Karpas-422 (cell line): ENCODE measurements around the gene FZD8. TPM values are rescaled to one million over a fixed set of nuclear protein-coding genes. Genes with fewer than 3 reads are reported as not detected.

Experiments
- DNase-seq: peaks from one replicate; pipeline ENCODE4 v3.0.0-alpha.2; 2015
- H2AFZ ChIP-seq: fragments of 200-600 bp; sonication (generic); 2 replicates; pipeline ENCODE4 v1.6.1; 2014; ENCODE audit warnings: antibody characterized with exemption, low read length, mixed read lengths
- H3K27ac ChIP-seq: fragments of 200-600 bp; sonication (generic); 2 replicates; pipeline ENCODE4 v1.5.1; 2014; ENCODE audit warnings: mild to moderate bottlenecking, low read length, moderate library complexity
- H3K27me3 ChIP-seq: fragments of 200-600 bp; sonication (generic); 2 replicates; pipeline ENCODE4 v1.6.1; 2014; ENCODE audit warnings: low read length, mixed read lengths
- H3K36me3 ChIP-seq: fragments of 200-600 bp; sonication (generic); 2 replicates; pipeline ENCODE4 v1.6.1; 2014; ENCODE audit warnings: low read length, mixed read lengths; ENCODE audit not compliant: insufficient read depth
- H3K4me1 ChIP-seq: fragments of 200-600 bp; sonication (generic); 2 replicates; pipeline ENCODE4 v1.6.1; 2014; ENCODE audit warnings: mild to moderate bottlenecking, low read length, mixed read lengths
- H3K4me2 ChIP-seq: fragments of 200-600 bp; sonication (generic); 2 replicates; pipeline ENCODE4 v1.6.1; 2014; ENCODE audit warnings: low read length, low read depth, mild to moderate bottlenecking; ENCODE audit not compliant: poor library complexity, severe bottlenecking
- H3K4me3 ChIP-seq: fragments of 200-600 bp; sonication (generic); 2 replicates; pipeline ENCODE4 v1.5.1; 2014; ENCODE audit warnings: mild to moderate bottlenecking, antibody characterized with exemption, low read length, mixed read lengths
- H3K79me2 ChIP-seq: fragments of 200-600 bp; sonication (generic); 2 replicates; pipeline ENCODE4 v1.6.1; 2014; ENCODE audit warnings: mild to moderate bottlenecking, low read length, mixed read lengths
- H3K9ac ChIP-seq: fragments of 200-600 bp; sonication (generic); 2 replicates; pipeline ENCODE4 v1.6.0; 2014; ENCODE audit warnings: low read length
- H3K9me2 ChIP-seq: fragments of 200-600 bp; sonication (generic), shearing (Covaris generic); replicated peaks from 2 replicates; pipeline ENCODE4 v1.6.0; 2014; ENCODE audit warnings: mild to moderate bottlenecking, low read length, moderate library complexity; ENCODE audit not compliant: insufficient read depth
- H3K9me3 ChIP-seq: fragments of 300-700, 200-600 bp; sonication (generic); 2 replicates; pipeline ENCODE4 v1.6.1; 2014; ENCODE audit warnings: low read length, mixed read lengths
- H4K20me1 ChIP-seq: fragments of 200-600 bp; sonication (generic); 2 replicates; pipeline ENCODE4 v1.6.1; 2014; ENCODE audit warnings: mild to moderate bottlenecking, antibody characterized with exemption, low read length, low read depth; ENCODE audit not compliant: insufficient read depth
- total RNA-seq: library from RNA; depleted of rRNA; stranded (reverse); fragments of >200 nt; shearing (Covaris generic); gene quantifications from 2 replicates; pipeline ENCODE4 v1.2.3, GENCODE V29; 2014; ENCODE audit warnings: low replicate concordance

FZD8 gene
- total RNA-seq, 1 experiment from 2014 or later = 0.52 TPM

DNA sequence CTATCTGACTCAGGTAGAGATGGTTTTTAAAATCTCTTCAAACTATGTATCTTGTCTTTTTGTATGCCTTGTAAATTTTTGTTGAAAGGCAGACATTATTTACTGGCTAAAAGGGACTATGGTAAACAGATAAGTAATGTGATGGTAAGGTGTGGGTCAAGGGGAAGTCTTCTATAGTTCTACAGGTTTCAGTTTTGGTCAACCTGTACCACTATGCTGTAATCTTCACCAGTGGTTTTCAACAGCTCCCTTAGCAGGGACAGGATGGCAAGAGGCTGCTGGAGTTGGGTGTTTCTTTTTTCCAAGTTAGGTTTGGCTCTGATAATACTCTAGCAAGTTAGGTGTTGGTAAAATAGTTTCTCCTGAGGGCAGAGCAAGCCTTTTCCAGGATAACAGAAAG, 32.7 kb upstream of the FZD8 start:
- Histone ChIP-seq H3K4me1 (no peaks in the 10 kb centered on the region), H3K4me2 (no peak overlapping the region), H3K79me2 (no peaks in the 10 kb centered on the region), H3K9ac (no peak overlapping the region), H3K9me2 (no peaks in the 10 kb centered on the region), H3K27ac (no peak overlapping the region), H3K4me3 (no peak overlapping the region), H3K36me3 (no peaks in the 10 kb centered on the region), H3K27me3 (no peaks in the 10 kb centered on the region), H3K9me3 (no peaks in the 10 kb centered on the region), H2AFZ (no peak overlapping the region), H4K20me1 (no peaks in the 10 kb centered on the region)
- DNase-seq = no peak

- Histone ChIP-seq H4K20me1 (no peaks in the 10 kb centered on the region), H3K4me3 (no peak overlapping the region), H2AFZ (no peak overlapping the region), H3K4me2 (no peak overlapping the region), H3K36me3 (no peaks in the 10 kb centered on the region), H3K9me2 (no peaks in the 10 kb centered on the region), H3K9me3 (peaks cover 19% of the 10 kb centered on the region), H3K4me1 (no peaks in the 10 kb centered on the region), H3K27me3 (no peaks in the 10 kb centered on the region), H3K9ac (no peak overlapping the region), H3K79me2 (no peaks in the 10 kb centered on the region), H3K27ac (no peak overlapping the region)
- DNase-seq = no peak
Observed at GRCh38 chr10:35668865-35669650, 27.0 kb upstream of the FZD8 start.

DNA sequence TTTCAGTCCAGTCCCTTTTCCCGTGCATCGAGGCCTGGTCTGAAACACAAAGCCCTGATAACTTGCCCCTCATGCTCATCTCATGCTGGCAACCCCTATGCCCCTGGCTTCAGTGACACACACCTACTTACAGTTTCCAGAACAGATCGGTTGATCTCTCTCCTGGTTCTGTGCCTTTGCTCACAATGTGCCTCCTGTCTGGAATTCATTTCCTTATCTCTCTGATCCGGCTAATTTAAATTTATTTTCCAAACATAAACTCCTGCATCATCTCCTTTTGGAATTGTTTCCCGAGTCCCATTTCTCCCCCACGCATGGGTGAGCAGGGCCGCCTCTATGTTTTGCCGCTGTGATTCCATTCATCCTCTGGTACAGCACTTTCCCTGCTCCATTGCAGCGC, 25.9 kb upstream of the FZD8 start:
- Histone ChIP-seq H3K9me2 (no peaks in the 10 kb centered on the region), H4K20me1 (no peaks in the 10 kb centered on the region), H3K27me3 (no peaks in the 10 kb centered on the region), H3K4me2 (no peak overlapping the region), H3K27ac (no peak overlapping the region), H3K9me3 (peaks cover 19% of the 10 kb centered on the region), H3K9ac (no peak overlapping the region), H3K4me3 (no peak overlapping the region), H3K4me1 (no peaks in the 10 kb centered on the region), H3K79me2 (no peaks in the 10 kb centered on the region), H2AFZ (no peak overlapping the region), H3K36me3 (no peaks in the 10 kb centered on the region)
- DNase-seq = no peak

- H3K27me3 ChIP-seq = no peaks in the 10 kb centered on the region
- no peak overlapping the region for H3K27ac ChIP-seq
- no peak overlapping the region for H3K9ac ChIP-seq
- H3K36me3 ChIP-seq = no peaks in the 10 kb centered on the region
- no peak overlapping the region for H3K4me3 ChIP-seq
- H2AFZ ChIP-seq = no peak overlapping the region
- H3K79me2 ChIP-seq = no peaks in the 10 kb centered on the region
- H3K4me1 ChIP-seq = no peaks in the 10 kb centered on the region
- no peaks in the 10 kb centered on the region for H3K9me2 ChIP-seq
- H4K20me1 ChIP-seq = no peaks in the 10 kb centered on the region
- peaks cover 19% of the 10 kb centered on the region for H3K9me3 ChIP-seq
- H3K4me2 ChIP-seq = no peak overlapping the region
- no peak for DNase-seq
Observed at GRCh38 chr10:35667270-35667889, 25.3 kb upstream of the FZD8 start.

- no peaks in the 10 kb centered on the region for H3K4me1 ChIP-seq
- no peak for DNase-seq
- no peak overlapping the region for H3K9ac ChIP-seq
- no peak overlapping the region for H3K4me2 ChIP-seq
- no peaks in the 10 kb centered on the region for H3K36me3 ChIP-seq
- H4K20me1 ChIP-seq = no peaks in the 10 kb centered on the region
- no peaks in the 10 kb centered on the region for H3K9me2 ChIP-seq
- no peak overlapping the region for H2AFZ ChIP-seq
- H3K79me2 ChIP-seq = no peaks in the 10 kb centered on the region
- H3K4me3 ChIP-seq = no peak overlapping the region
- H3K9me3 ChIP-seq = no peaks in the 10 kb centered on the region
- H3K27me3 ChIP-seq = no peaks in the 10 kb centered on the region
- no peak overlapping the region for H3K27ac ChIP-seq
Observed at GRCh38 chr10:35661236-35661635, 19.1 kb upstream of the FZD8 start.

GRCh38 chr10:35659456-35659855, 17.4 kb upstream of the FZD8 start:
- H3K4me2 ChIP-seq = no peak overlapping the region
- H2AFZ ChIP-seq = no peak overlapping the region
- H3K4me1 ChIP-seq = no peaks in the 10 kb centered on the region
- no peaks in the 10 kb centered on the region for H3K79me2 ChIP-seq
- H3K36me3 ChIP-seq = no peaks in the 10 kb centered on the region
- no peaks in the 10 kb centered on the region for H3K27me3 ChIP-seq
- no peaks in the 10 kb centered on the region for H3K9me2 ChIP-seq
- no peak overlapping the region for H3K27ac ChIP-seq
- no peak overlapping the region for H3K9ac ChIP-seq
- H3K9me3 ChIP-seq = no peaks in the 10 kb centered on the region
- H3K4me3 ChIP-seq = no peak overlapping the region
- DNase-seq = no peak
- no peaks in the 10 kb centered on the region for H4K20me1 ChIP-seq

DNA sequence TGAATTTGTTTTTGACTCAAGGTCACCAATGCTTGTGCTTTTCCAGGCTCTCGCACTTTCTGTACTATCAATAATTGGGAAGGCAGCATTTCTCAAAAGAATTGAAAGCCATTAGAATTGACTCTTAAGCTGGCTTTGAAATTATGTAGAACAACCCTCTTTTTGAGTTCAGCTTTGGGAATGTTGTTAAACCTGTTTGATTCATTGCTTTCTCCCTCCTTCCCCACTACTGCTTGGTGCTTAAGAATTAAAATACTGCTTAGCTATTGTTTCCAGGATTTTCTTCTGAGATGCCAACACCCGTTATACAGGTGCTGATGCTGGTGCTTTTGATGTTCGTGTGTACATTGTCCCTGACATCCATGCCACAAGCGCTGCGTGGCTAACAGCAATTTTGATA, 15.5 kb upstream of the FZD8 start:
- Histone ChIP-seq H3K27me3 (no peaks in the 10 kb centered on the region), H3K79me2 (no peaks in the 10 kb centered on the region), H3K36me3 (no peaks in the 10 kb centered on the region), H3K27ac (no peak overlapping the region), H3K9ac (no peak overlapping the region), H3K9me3 (no peaks in the 10 kb centered on the region), H4K20me1 (no peaks in the 10 kb centered on the region), H3K4me1 (no peaks in the 10 kb centered on the region), H3K9me2 (no peaks in the 10 kb centered on the region), H3K4me3 (no peak overlapping the region), H3K4me2 (no peak overlapping the region), H2AFZ (no peak overlapping the region)
- DNase-seq = no peak

DNA sequence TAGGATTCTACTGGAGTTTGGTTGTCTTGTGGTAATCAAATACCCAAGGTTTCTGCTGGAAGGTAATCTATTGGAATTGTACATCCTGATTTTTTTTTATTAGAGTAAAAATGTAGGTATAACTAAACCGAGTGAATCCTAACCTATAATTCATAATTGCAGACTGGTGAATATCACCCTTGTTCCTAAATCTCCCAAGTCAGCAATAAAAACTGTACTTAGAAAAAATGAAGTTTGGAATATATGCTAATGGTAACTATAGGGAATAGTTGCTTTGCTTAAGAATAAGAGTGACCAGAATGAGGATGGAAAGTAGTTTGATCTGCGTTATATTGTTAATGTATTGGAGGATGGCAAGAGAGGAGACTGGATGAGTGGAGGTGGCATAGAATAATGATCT, 10.7 kb upstream of the FZD8 start:
- H2AFZ ChIP-seq = no peak overlapping the region
- no peak for DNase-seq
- no peak overlapping the region for H3K4me2 ChIP-seq
- H3K27me3 ChIP-seq = no peaks in the 10 kb centered on the region
- no peaks in the 10 kb centered on the region for H3K79me2 ChIP-seq
- no peaks in the 10 kb centered on the region for H3K36me3 ChIP-seq
- no peak overlapping the region for H3K27ac ChIP-seq
- H3K4me1 ChIP-seq = no peaks in the 10 kb centered on the region
- H3K9me3 ChIP-seq = no peaks in the 10 kb centered on the region
- no peak overlapping the region for H3K9ac ChIP-seq
- no peak overlapping the region for H3K4me3 ChIP-seq
- no peaks in the 10 kb centered on the region for H3K9me2 ChIP-seq
- no peaks in the 10 kb centered on the region for H4K20me1 ChIP-seq
